Measurements from ENCODE around the gene SLC12A7.

- no peak for TF ChIP-seq CTCF (IDR thresholded peaks at IDR 0.05; ENCODE audit: insufficient read depth, low read depth, low read length)
- no peak for TF ChIP-seq EZH2 (IDR thresholded peaks at IDR 0.05; ENCODE audit: insufficient read depth, low read length)
These were observed 7.4 kb downstream of the SLC12A7 start for GRCh38 chr5:1104327-1105006.

Measured in astrocyte (in vitro differentiated cells and primary cell).